Lower leg skin (tissue), 3 donors: ENCODE measurements around the gene HABP2.

Experiments used
- POLR2A ChIP-seq, 2 donors: fragments of 450-650 bp; IDR thresholded peaks; one replicate each; pipeline ENCODE4 v1.6.1; 2016 to 2017; ENCODE audit warnings: antibody characterized with exemption in 2 of 2, mild to moderate bottlenecking in 1 of 2, moderate library complexity in 1 of 2
- TF ChIP-seq, protein P1 (sequence below), 3 donors: fragments of 450-650 bp; IDR thresholded peaks; one replicate each; pipeline ENCODE4 v1.5.1; 2016; ENCODE audit warnings: antibody characterized with exemption in 3 of 3, mild to moderate bottlenecking in 3 of 3, moderate library complexity in 2 of 3

DNA sequence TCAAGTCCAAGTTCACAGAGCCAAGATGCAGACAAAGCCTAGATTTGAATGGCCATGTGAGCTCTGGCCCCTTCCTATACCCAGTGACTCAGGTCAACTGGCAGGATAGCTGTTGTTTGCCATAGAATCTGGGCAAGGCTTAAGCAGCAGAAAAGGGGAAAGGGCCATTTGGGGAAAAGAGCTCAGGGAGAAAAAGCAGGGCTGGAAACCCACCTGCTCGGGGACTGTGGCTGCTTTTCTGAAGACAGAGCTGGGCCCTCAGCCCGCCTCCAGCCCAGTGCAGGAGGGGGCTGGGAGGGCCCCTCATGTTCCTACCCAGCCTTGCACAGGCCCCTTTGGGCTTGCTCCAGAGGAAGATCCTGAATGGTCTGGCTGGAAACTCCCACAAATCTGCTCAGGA is 32.6 kb upstream of the HABP2 start:
- TF ChIP-seq, protein P1, sequence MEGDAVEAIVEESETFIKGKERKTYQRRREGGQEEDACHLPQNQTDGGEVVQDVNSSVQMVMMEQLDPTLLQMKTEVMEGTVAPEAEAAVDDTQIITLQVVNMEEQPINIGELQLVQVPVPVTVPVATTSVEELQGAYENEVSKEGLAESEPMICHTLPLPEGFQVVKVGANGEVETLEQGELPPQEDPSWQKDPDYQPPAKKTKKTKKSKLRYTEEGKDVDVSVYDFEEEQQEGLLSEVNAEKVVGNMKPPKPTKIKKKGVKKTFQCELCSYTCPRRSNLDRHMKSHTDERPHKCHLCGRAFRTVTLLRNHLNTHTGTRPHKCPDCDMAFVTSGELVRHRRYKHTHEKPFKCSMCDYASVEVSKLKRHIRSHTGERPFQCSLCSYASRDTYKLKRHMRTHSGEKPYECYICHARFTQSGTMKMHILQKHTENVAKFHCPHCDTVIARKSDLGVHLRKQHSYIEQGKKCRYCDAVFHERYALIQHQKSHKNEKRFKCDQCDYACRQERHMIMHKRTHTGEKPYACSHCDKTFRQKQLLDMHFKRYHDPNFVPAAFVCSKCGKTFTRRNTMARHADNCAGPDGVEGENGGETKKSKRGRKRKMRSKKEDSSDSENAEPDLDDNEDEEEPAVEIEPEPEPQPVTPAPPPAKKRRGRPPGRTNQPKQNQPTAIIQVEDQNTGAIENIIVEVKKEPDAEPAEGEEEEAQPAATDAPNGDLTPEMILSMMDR (IDR thresholded peaks at IDR 0.05): no peak
- TF ChIP-seq POLR2A (IDR thresholded peaks at IDR 0.05): no peak
